GM10248 (cell line): ENCODE measurements around the gene FARS2.

Source experiments
- CTCF ChIA-PET: fragments of 300-600 bp; sonication (Branson Sonifier 250); formaldehyde crosslinking; extraction: SDS; loops from one replicate; lab custom pipeline; 2021; ENCODE audit warnings: antibody characterized with exemption; lab: Yijun Ruan, JAX
- POLR2A ChIA-PET: fragments of 350-650 bp; sonication (Branson Sonifier 250); formaldehyde crosslinking; extraction: SDS; loops from one replicate; lab custom pipeline; 2020; ENCODE audit warnings: antibody characterized with exemption; lab: Yijun Ruan, JAX
- DNase-seq: peaks from one replicate; pipeline ENCODE4 v3.0.0; 2012; ENCODE audit errors: extremely low spot score
- TF ChIP-seq, protein P1 (sequence below): IDR thresholded peaks from 2 replicates; pipeline ENCODE4 v1.5.1; 2012; ENCODE audit warnings: mild to moderate bottlenecking, low read depth; ENCODE audit errors: extremely low read depth, missing control alignments, control extremely low read depth

Gene FARS2

DNA sequence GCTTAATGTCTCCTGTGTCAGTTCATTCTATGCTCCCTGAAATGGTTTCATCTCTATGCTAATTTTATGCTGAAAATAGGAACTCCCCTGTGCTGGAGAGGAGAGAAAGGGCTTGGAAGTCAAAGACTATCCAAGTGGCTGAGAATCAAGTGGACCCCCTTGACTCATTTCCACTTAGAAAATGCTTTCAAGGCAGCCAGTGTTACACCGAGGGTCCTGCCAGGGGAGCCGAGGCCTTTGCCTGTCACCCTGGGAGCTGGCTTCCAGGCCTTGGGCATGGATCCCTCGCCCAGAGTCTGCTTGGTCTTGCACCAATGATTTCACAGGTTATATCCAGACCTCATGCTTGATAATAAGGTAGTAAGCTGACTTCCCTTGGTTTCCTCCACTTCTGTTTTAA lies 402.8 kb downstream of the FARS2 start:
- CTCF ChIA-PET, result interaction anchor here (1.8 to 3.6 kb wide), 2 partner anchors 8 to 14 kb away, joined by 4 to 17 read pairs; no protein-coding TSS in a partner anchor
- TF ChIP-seq, protein P1, sequence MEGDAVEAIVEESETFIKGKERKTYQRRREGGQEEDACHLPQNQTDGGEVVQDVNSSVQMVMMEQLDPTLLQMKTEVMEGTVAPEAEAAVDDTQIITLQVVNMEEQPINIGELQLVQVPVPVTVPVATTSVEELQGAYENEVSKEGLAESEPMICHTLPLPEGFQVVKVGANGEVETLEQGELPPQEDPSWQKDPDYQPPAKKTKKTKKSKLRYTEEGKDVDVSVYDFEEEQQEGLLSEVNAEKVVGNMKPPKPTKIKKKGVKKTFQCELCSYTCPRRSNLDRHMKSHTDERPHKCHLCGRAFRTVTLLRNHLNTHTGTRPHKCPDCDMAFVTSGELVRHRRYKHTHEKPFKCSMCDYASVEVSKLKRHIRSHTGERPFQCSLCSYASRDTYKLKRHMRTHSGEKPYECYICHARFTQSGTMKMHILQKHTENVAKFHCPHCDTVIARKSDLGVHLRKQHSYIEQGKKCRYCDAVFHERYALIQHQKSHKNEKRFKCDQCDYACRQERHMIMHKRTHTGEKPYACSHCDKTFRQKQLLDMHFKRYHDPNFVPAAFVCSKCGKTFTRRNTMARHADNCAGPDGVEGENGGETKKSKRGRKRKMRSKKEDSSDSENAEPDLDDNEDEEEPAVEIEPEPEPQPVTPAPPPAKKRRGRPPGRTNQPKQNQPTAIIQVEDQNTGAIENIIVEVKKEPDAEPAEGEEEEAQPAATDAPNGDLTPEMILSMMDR, result no peak
- DNase-seq, result no peak
- POLR2A ChIA-PET, result no interaction called here

DNA sequence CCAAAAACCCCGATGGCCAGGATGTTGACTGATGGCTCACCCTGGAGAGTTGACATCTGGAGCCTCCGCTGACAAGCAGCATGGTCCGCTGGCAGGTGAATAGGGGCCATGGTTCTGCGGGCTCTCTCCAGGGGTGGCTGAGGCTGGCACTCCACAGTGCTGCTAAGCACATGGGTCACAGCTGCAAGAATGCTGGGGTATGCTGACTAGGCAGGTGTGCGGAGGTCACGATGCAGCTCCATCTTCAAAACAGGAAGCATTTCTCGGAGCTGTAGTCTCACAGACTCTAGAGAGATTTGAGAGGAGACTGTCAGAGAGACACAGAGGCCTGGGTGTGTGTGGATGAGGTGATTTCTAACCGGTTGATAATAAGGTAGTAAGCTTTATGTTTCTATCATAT lies 403.9 kb downstream of the FARS2 start:
- TF ChIP-seq, protein P1, result no peak
- ChIA-PET POLR2A (no interaction called here), CTCF (interaction anchor here (1.0 to 1.8 kb wide), 4 partner anchors 10 to 24 kb away, joined by 3 to 5 read pairs (median 4); no protein-coding TSS in a partner anchor)
- DNase-seq, result peak; percentile 22

DNA sequence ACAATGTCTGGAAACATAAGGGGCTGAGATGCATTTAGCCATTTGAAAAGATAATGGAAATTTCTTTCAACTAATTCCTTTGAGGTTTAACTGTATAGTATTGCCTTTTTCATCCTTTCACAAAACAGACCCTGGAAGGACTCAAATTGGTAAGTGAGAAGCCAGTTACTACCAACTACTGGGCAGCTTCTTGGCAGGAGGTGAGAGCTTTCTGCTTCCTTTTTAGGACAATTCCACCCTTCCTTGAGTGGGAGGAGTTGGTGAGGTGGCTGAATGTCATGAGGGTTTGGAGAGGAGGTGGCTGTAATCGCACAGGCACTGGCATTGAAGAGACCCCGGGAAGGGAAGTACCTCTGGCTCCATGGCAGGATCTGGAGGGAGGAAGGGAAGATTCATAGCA lies 404.4 kb downstream of the FARS2 start:
- CTCF ChIA-PET, result interaction anchor here (1.0 to 1.3 kb wide), 3 partner anchors 10 to 24 kb away, joined by 3 to 5 read pairs (median 3); no protein-coding TSS in a partner anchor
- DNase-seq, result no peak
- TF ChIP-seq, protein P1, result no peak
- POLR2A ChIA-PET, result no interaction called here

DNA sequence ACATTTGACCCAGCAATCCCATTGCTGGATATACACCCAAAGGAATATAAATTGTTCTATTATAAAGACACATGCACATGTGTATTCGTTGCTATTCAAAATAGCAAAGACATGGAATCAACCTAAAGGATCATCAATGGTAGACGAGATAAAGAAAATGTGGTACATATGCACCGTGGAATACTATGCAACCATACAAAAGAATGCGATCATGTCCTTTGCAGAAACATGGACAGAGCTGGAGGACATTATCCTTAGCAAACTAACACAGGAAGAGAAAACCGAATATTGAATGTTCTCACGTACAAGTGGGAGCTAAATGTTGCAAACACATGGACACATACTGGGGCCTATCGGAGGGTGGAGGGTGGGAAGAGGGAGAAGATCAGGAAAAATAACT lies 405.4 kb downstream of the FARS2 start:
- TF ChIP-seq, protein P1, result no peak
- DNase-seq, result no peak
- ChIA-PET POLR2A (no interaction called here), CTCF (no interaction called here)

DNA sequence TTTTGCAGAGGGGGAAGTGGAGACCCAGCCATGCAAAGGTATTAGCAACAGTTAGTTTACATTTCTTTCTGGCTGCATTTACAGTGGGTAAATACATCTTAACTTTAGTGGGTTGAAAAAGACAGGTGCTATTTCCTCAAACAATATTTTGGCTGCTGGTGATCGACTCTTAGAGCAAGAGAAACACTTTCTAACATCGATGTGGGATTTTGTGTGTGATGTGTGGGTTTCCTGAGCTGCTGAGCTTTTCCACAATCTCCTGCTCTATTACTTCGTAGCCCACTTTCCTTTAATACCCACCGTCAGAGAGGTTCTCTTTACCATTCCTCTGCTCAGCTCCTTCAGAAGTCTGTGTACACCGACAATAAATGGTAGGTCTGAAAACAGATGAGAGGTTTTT lies 406.4 kb downstream of the FARS2 start:
- ChIA-PET POLR2A (no interaction called here), CTCF (interaction anchor here (0.7 to 1.9 kb wide), 5 partner anchors 8 to 197 kb away, joined by 3 to 6 read pairs (median 3); no protein-coding TSS in a partner anchor)
- TF ChIP-seq, protein P1, result no peak
- no peak for DNase-seq

DNA sequence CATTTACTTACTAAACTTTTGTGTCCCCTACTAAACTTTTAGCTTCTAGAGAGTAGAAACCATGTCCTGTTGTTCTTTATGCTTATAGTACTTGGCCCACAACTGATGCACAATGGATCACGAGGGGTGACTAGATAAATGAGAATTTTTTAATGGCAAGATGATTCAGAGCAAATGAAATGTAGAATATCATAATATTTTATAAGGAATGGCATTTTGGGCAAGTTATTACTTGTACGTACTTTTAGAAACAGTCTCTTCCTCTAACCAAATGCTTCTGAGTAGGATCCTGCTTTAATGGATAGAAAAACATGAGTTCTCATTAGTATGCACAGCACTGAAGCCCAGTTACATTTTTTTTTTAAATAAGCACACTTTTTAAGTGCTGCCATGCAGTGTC lies 409.1 kb downstream of the FARS2 start:
- TF ChIP-seq, protein P1, result no peak
- no peak for DNase-seq
- CTCF ChIA-PET, result interaction anchor here (3.4 kb wide), 1 partner anchor 8 kb away, joined by 17 read pairs; no protein-coding TSS in a partner anchor
- POLR2A ChIA-PET, result no interaction called here
